GM19023 (cell line): ENCODE data around the gene ZC3H12A.

ENCODE experiments used
- ATAC-seq: cut with Tn5 transposase; IDR thresholded peaks from one replicate; pipeline ENCODE4 v1.9.1; 2021; ENCODE audit warnings: mild to moderate bottlenecking, moderate library complexity; ENCODE audit not compliant: unreplicated experiment

Gene ZC3H12A

GRCh38 chr1:37474046-37474696, at the start of gene ZC3H12A:
TSS of gene ZC3H12A (plus strand) at chr1:37474580. CDS start at chr1:37475497, 917 bp downstream.
- ATAC-seq = peak; percentile 59

- ATAC-seq = no peak
Observed at GRCh38 chr1:37425221-37425620, 49.2 kb upstream of the ZC3H12A start.

GRCh38 chr1:37429029-37429428, 45.4 kb upstream of the ZC3H12A start:
- ATAC-seq = no peak

- no peak for ATAC-seq
Observed at GRCh38 chr1:37430103-37430985, 44.0 kb upstream of the ZC3H12A start.

- no peak for ATAC-seq
Observed at GRCh38 chr1:37432716-37433115, 41.7 kb upstream of the ZC3H12A start.

GRCh38 chr1:37433171-37433570, 41.2 kb upstream of the ZC3H12A start:
- no peak for ATAC-seq

- no peak for ATAC-seq
Observed at GRCh38 chr1:37434292-37435225, 39.8 kb upstream of the ZC3H12A start.

- ATAC-seq = no peak
Observed at GRCh38 chr1:37437087-37437486, 37.3 kb upstream of the ZC3H12A start.

GRCh38 chr1:37438037-37438868, 36.1 kb upstream of the ZC3H12A start:
- no peak for ATAC-seq

GRCh38 chr1:37438869-37439343, 35.5 kb upstream of the ZC3H12A start:
- no peak for ATAC-seq

- ATAC-seq = no peak
Observed at GRCh38 chr1:37439349-37439995, 34.9 kb upstream of the ZC3H12A start.

GRCh38 chr1:37441490-37441889, 32.9 kb upstream of the ZC3H12A start:
- ATAC-seq = no peak

- ATAC-seq = no peak
Observed at GRCh38 chr1:37442139-37442538, 32.2 kb upstream of the ZC3H12A start.

- ATAC-seq = no peak
Observed at GRCh38 chr1:37442644-37443043, 31.7 kb upstream of the ZC3H12A start.

- no peak for ATAC-seq
Observed at GRCh38 chr1:37446874-37447273, 27.5 kb upstream of the ZC3H12A start.

GRCh38 chr1:37448185-37448584, 26.2 kb upstream of the ZC3H12A start:
- no peak for ATAC-seq

GRCh38 chr1:37448691-37449417, 25.5 kb upstream of the ZC3H12A start:
- ATAC-seq = no peak

GRCh38 chr1:37449936-37450335, 24.4 kb upstream of the ZC3H12A start:
- ATAC-seq = no peak

- ATAC-seq = no peak
Observed at GRCh38 chr1:37452416-37452815, 22.0 kb upstream of the ZC3H12A start.
